Stimulated activated CD8-positive, alpha-beta memory T cell treated with anti-CD3 and anti-CD28 coated beads, Interleukin-2, amount 100 ng/mL, for 1 hour (primary cell): ENCODE data around the gene ZNF132.
"Not testable (repeated sequence)": the region's sequence is repeated elsewhere in the genome, so short reads cannot be mapped to it uniquely, and the experiment has no call there.

Experiments
- DNase-seq, 2 donors: peaks; one replicate each; pipeline ENCODE4 v3.0.0-alpha.2; 2020; ENCODE audit warnings: low read depth in 2 of 2

Gene ZNF132

DNA sequence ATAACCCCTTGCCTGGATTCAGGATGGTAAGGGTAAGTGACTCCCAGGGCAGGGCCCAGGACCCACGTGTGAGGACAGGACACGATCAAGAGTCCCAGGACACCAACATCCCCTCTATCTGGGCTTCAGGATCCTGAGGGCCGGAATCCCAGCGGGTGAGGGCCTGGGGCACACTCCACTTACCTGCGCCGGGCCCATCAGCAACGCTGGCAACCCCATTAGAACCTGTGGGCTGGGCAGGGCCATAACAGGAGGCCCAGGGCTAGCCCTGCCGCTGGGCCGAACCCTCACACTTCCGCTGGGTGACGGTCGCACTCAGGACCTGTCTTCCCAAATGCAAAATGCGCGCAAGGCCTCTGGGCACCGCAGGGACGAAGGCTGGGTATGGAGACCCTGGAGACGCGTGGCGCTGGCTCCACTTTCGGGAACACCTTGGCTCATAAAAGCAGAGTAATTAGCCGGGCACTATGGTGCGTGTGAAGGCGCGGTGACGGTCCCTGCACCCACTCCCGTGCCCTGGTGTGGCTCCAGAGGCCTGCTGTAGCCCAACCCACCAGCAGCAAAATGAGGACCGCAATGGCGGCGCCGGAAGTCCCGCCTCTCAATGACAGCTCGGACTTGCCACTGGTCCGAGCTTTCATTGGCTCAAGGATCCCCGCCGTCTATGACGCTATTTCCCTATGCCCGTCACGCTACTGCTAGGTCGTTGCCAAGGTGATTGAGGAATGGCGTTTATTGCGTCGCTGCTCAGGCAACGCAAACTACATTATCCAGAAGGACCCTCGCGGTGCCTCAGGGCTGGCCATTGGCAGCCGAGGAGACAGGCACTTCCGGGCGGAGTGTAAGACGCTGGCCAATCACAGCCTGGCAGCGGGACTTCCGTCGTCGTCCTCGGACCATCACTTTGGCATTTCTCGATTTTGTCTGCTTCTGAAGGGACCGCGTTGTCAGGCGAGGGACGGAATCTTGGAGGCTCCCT is at the start of gene ZNF132:
ZNF132 (minus strand) TSS at position 578 of the 979 bp plus-strand sequence; CDS start at position 246, 332 bp downstream.
- DNase-seq = peak; percentile 85 to 87

- DNase-seq = not testable (repeated sequence)
Observed at GRCh38 chr19:58484349-58484748, 44.4 kb upstream of the ZNF132 start.

DNA sequence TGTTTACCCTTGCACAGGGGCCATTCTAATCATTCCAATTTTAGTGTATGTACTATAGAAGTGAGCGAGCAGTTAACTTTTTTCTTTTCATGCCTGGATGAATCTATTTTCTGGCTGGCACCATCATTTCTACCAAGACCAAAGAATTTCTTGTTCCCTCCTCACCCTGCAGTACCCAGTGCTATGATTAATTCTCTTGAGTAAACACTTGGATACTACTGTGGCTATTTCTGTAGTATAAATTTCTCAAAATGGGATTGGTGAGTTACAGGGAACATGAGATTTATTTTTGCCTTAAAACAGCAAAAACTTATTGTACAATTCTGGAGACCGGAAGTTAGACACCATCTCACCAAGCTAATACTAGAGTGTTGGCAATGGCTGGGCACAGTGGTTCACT is 43.8 kb upstream of the ZNF132 start:
- DNase-seq = no peak

GRCh38 chr19:58482372-58482771 is 42.4 kb upstream of the ZNF132 start:
- no peak for DNase-seq

DNA sequence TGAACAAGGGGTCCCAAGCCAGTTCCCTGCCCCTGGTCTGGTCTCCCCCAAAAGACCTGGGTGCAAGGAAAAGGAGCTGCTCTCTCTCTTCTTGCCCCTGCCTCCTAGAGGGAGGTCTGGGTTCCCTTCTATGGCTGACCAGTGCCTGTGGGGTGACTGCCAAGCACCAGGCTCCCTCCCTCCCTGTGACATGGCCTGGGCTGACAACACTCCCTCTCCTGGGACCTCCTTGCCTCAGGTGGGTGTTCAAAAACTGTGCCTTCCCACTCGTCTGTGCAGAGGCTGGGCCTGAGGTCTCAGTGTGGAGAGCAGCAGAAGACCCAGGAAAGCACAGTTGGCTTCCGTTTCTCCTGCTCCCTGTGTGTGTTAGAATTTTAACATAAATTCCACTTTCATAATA is 40.9 kb upstream of the ZNF132 start:
- no peak for DNase-seq

DNA sequence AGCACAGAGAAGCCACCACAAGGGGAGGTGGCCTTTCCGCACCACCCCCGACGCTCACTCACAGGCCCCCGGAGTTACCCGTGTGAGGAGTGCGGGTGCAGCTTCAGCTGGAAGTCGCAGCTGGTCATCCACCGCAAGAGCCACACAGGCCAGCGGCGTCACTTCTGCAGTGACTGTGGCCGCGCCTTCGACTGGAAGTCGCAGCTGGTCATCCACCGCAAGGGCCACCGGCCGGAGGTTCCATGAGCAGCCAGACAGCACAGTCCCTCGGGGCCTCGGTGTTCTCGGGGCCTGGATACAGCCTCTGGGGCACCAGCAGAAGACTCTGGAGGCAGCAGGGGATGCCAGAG is 40.5 kb upstream of the ZNF132 start:
- no peak for DNase-seq

- DNase-seq = no peak
Observed at GRCh38 chr19:58479736-58480480, 40.0 kb upstream of the ZNF132 start.

DNA sequence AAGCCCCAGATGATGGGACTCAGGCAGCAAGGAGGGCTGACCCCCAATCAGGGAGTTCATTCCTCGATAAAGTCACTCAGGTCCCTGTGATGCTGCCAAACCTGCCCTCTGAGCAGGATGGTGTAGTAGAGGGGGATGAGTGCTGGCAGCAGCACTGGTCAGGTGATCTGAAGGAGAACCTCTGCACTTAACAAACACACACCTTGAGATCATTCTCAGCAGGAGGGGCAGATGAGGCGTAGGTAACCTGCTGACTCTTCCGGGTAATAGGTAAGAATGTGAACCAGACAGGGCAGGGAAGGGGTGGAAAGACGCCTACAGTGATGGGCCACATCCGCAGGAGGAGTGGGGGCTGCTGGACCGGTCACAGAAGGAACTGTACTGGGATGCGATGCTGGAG is 39.4 kb upstream of the ZNF132 start:
- DNase-seq = no peak

DNA sequence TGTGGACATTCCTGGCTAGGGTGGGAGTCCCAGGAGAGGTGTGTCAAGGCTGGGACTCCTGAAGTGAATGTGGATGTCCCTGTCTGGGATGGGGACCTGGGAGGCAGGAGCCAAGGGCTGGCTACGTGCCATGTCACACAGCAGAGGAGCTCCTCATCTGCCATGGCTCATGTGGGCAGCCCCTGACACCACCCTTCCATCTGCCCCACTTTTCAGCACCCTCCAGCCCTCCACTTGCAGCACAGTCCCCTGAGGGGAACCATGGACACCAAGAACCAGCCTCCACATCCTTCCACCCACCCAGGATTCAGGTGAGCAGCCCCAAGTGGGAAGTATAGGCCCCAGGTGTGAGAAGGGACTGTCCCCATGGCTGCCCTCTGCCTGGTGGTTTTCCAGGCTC is 37.9 kb upstream of the ZNF132 start:
- no peak for DNase-seq

- DNase-seq = no peak
Observed at GRCh38 chr19:58477130-58477529, 37.2 kb upstream of the ZNF132 start.

- no peak for DNase-seq
Observed at GRCh38 chr19:58476498-58477015, 36.6 kb upstream of the ZNF132 start.

DNA sequence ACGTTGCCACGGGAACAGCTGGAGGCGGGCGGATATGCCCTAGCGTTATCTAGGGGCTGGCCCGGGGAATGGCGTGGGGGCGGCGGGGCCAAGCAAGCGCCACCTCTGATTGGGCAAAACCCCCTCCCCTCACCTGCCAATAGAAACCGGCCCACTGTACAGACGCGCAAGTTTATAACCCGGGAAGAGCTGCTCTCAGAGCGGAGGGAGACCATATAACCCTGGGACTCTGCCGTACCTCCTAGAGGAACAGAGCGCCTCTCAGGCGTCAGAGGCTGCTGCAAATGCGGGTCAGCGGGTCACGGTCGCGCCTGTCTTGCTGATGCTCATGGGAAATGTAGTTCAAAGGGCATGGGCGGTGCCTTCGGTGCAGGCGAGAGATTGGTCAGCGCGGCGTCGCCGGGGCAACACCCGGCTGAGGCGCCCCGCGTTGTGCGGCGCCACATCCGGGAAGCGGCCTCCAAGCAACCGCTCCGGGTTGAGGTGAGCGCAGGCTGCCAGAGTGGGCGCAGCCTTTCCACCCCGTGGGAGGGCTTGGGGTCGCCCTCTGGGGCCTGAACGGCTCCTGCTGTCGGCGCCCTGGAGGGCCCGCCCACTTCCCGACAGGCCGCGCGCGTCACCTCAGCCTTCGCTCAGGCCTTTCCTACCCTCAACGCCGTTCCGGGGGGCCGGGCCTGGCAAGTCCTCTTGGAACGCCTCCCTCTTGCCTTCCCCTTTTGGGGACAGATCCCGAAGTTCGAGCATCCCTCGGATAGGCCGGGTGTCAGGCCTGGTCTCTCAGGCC is 36.0 kb upstream of the ZNF132 start, which contains the start of gene ZNF446:
ZNF446 (plus strand) TSS at position 639 of the 784 bp plus-strand sequence. CDS start 867 bp downstream, outside the sequence.
- peak; percentile 90 for DNase-seq

DNA sequence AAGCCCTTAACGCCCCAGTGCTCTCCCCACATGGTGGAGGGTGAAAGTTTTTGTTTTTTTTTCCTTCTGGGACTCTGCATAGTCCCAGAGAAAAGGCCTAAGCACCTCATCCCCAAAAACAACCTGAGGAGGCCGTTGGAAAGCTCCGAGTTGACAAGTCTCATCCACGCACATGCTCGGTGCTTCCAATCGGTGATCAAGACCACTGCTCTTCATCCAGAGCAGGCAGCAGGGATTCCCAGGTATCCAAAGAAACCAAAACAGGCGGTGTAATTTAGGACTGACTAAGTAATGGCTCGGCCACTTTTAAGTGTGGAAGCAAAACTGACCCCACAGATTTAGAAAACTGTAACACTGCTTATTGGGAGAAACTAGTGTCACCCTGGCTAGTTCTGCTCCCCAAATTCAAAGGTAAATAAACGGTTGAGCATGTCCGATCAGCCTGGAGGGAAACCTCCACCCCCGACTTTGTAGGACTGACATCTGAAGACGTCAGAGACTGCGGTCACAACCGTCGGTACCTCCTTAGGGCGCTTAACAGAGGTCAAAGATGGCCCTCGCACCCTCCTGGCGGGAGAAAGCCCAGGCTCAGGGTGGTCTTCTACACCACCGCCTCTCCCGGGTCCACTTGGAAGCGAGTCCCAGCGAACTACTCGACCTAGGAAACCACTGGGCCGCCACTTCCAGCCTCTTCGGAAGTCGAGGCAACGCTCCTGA is 35.2 kb upstream of the ZNF132 start:
- no peak for DNase-seq

DNA sequence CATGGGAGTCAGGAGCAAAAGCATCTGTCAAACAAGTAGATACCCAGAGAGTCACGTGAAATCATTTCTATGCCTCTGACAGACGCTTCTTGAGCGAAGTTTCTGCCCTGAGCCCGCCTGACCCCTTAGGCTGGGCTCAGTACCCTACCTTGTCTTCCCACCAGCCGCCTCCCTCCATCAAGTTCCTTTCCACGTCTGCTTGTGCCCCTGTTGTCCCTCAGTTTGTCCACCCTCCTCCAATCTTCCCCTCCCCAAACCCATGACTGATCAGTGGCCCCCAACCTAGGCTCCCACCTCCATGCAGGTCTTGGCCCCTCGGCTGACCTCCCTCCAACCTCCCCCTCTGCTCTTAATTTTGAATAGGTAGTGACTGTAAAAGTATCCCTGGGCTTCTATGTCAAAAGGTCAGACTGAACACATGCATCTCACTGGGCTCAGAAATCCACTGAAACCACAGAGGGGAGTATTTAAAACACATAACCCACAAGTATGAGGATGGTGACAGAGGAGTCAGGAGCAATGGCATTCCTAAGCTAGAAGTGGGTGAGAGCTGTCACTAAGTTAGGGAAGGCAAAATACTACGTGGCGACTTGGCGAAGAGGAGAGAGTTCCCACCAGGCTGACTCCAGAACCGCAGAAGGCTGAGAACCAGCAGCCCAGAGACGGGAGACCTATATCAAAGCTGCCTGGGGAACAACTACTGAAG is 34.5 kb upstream of the ZNF132 start:
- DNase-seq = no peak

GRCh38 chr19:58473775-58474174 is 33.8 kb upstream of the ZNF132 start:
- DNase-seq = no peak

DNA sequence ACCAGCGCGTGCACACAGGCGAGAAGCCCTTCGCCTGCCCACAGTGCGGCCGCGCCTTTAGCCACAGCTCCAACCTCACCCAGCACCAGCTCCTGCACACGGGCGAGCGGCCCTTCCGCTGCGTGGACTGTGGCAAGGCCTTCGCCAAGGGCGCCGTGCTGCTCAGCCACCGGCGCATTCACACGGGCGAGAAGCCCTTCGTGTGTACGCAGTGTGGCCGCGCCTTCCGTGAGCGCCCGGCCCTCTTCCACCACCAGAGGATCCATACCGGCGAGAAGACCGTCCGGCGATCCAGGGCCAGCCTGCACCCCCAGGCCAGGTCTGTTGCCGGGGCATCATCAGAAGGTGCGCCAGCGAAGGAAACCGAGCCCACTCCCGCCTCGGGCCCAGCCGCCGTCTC is 31.8 kb upstream of the ZNF132 start:
- no peak for DNase-seq

- not testable (repeated sequence) for DNase-seq
Observed at GRCh38 chr19:58470837-58471543, 31.0 kb upstream of the ZNF132 start.

- no peak for DNase-seq
Observed at GRCh38 chr19:58469241-58470013, 29.5 kb upstream of the ZNF132 start.
